Measurements from ENCODE around the gene CFAP90.

Gene CFAP90

DNA sequence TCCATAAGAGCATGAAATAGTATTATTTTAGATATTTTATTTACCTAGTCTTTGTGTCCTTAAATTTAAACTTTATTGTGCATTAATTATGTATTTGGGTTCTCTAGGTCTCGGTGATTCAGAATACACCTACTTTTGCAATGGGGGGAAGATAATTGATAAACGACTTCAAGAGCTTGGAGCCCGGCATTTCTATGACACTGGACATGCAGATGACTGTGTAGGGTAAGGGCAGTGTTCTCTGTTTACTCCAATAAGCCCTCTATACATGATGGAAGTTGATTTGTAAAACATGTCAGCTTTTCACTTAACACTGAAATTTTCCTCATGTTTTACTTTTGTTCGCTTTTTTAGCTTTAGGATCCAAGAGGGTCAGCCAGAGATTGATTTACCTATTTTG is 24.2 kb upstream of the CFAP90 start:
- TF ChIP-seq, protein P1, sequence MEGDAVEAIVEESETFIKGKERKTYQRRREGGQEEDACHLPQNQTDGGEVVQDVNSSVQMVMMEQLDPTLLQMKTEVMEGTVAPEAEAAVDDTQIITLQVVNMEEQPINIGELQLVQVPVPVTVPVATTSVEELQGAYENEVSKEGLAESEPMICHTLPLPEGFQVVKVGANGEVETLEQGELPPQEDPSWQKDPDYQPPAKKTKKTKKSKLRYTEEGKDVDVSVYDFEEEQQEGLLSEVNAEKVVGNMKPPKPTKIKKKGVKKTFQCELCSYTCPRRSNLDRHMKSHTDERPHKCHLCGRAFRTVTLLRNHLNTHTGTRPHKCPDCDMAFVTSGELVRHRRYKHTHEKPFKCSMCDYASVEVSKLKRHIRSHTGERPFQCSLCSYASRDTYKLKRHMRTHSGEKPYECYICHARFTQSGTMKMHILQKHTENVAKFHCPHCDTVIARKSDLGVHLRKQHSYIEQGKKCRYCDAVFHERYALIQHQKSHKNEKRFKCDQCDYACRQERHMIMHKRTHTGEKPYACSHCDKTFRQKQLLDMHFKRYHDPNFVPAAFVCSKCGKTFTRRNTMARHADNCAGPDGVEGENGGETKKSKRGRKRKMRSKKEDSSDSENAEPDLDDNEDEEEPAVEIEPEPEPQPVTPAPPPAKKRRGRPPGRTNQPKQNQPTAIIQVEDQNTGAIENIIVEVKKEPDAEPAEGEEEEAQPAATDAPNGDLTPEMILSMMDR (IDR thresholded peaks at IDR 0.05), result no peak

DNA sequence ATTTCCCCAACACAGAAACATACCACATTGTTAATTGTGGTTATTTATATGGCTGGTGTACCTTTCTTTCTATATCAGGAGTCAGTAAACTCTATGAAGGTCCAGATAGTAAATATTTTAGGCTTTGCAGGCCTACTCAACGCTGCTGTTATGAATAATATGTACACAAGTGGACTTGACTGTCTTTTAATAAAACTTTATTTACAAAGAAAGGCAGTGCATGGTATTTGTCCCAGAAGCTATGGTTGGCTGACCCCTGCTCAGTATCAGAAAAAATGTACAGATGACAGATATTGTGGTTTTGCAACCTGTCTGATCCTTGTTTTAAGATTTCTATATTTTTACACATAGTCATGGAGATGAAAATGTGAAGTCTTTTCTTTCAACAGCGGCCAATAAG is 23.7 kb upstream of the CFAP90 start:
- TF ChIP-seq, protein P1 (IDR thresholded peaks at IDR 0.05), result no peak
- H3K4me3 ChIP-seq, result no peak overlapping the region
- H3K27ac ChIP-seq, result no peak overlapping the region
- DNase-seq (ENCODE audit: low spot score), result no peak

More for the DNA sequence above, 24.2 kb upstream of the CFAP90 start:
- H3K4me3 ChIP-seq, result no peak overlapping the region
- DNase-seq (ENCODE audit: low spot score), result no peak
- H3K27ac ChIP-seq, result no peak overlapping the region

DNA sequence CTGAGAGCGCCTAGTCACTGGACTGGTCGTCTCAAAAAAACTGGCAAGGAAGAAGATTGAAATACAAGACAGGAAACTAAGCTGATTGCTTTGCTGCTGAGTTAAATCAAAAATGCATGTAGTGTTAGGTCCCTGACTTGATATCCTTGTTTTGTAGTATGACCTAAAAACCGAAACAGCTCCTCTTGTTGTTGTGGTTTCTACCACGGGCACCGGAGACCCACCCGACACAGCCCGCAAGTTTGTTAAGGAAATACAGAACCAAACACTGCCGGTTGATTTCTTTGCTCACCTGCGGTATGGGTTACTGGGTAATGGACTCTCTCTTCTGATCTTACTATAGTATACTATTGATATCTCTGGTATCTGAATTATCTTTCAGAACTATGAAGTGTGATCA is 22.3 kb upstream of the CFAP90 start:
- H3K4me3 ChIP-seq, result no peak overlapping the region
- no peak overlapping the region for H3K27ac ChIP-seq
- TF ChIP-seq, protein P1 (IDR thresholded peaks at IDR 0.05), result no peak
- DNase-seq (ENCODE audit: low spot score), result no peak

DNA sequence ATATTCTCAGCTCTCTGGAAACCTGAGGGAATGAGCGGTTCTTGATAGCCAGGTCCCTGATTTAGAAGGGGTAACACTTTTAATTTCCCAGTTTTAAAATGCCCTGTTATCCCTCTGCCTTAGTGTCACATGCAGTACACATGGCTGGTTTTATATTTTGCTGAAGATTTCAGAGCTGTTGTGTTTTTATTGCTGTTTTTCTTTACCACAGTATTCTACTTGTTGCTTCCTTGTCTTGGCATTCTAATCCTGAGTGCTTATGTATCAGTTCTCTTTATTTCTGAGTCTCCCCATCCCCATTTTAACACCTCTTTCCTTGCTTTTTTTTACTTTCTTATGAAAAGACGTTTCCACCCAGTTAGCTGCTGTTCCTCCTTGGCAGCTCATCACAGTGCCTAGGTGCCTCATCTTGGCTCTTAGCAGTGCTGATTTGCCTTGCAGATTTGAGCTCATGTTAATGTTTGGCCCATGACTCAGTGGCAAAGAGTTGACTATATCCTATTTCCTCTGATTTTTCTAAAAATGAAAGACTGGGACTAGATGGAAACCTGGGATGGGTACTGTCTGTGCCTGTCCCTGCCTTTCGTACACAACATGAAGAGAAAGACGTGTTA is 21.7 kb upstream of the CFAP90 start:
- no peak for DNase-seq (ENCODE audit: low spot score)
- no peak overlapping the region for H3K27ac ChIP-seq
- TF ChIP-seq, protein P1 (IDR thresholded peaks at IDR 0.05), result no peak
- no peak overlapping the region for H3K4me3 ChIP-seq

DNA sequence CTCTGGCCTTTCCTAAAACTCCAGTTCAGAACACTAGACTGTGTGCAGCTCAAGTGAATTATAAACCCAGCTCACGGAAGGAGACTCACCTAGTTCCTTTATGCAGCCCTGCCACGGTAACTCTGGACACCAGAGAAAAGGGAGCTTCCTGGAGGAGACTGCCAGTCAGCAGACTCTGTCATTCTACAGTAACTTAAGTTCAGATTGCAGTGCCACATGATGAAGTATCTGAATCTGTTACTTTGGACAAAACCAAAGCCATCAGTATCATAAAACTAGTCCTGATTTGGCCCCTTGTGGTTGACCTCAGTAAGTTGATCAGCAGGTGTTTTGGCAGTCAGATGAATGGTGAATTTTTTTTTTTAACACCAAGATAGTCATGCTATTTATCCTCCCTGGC is 20.7 kb upstream of the CFAP90 start:
- Histone ChIP-seq H3K4me3 (no peak overlapping the region), H3K27ac (no peak overlapping the region)
- TF ChIP-seq, protein P1 (IDR thresholded peaks at IDR 0.05), result no peak
- no peak for DNase-seq (ENCODE audit: low spot score)

DNA sequence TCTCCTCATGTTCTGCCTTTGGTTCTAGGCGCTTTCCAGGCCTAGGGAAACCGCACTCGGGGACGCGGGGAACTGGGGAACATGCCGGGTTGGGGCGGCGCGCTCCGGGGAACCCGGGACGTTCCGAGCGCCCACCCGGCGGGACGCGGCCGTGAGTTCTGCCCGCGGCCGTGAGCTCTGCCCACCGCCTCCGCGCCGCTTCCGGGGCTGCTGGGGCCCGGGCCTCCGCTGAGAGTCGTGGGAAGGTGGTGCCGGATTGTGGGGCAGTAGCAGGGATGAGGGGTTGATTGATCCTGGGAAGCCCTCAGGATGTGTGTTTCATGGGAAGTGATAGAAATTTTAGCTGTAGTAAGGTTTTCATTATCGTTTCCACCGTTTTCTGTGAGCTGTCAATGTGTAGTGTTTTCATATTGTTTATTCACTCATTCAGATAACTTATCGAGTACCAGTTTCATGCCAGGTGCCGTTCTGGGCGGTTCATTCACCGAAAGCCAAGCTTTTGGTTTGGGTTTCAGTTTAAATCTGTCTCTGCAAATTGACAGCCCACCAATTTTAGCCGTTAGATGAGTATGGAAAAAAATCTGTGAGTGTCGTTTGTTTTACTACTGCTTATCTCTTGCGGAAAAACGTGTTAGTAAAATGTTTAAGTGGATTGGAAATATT is 18.7 kb upstream of the CFAP90 start:
- Histone ChIP-seq H3K27ac (peak overlapping the region; percentile 81 to 83), H3K4me3 (peak overlapping the region; percentile 90)
- TF ChIP-seq, protein P1 (IDR thresholded peaks at IDR 0.05), result no peak
- DNase-seq (ENCODE audit: low spot score), result no peak

All from coronary artery (tissue), 2 donors.